Parathyroid adenoma (tissue), 2 donors: ENCODE results near the gene MYO18B.

Experiments used
- H2AFZ ChIP-seq: fragments of 300-600 bp; sonication (generic); one replicate; pipeline ENCODE4 v1.7.0; 2017; ENCODE audit warnings: antibody characterized with exemption, mild to moderate bottlenecking
- H3K27ac ChIP-seq: fragments of 300-600 bp; sonication (generic); one replicate; pipeline ENCODE4 v1.7.0; 2017
- H3K27me3 ChIP-seq: fragments of 300-600 bp; sonication (generic); one replicate; pipeline ENCODE4 v1.7.0; 2017; ENCODE audit warnings: low read length; ENCODE audit not compliant: control insufficient read depth, insufficient read depth
- H3K36me3 ChIP-seq: fragments of 300-600 bp; sonication (generic); one replicate; pipeline ENCODE4 v1.7.0; 2017; ENCODE audit warnings: low read length; ENCODE audit not compliant: control insufficient read depth, insufficient read depth
- H3K4me1 ChIP-seq: fragments of 300-600 bp; sonication (generic); one replicate; pipeline ENCODE4 v1.7.0; 2017; ENCODE audit warnings: control low read depth
- H3K4me2 ChIP-seq: fragments of 300-600 bp; sonication (generic); one replicate; pipeline ENCODE4 v1.7.0; 2017; ENCODE audit warnings: low read length
- H3K4me3 ChIP-seq: fragments of 300-600 bp; sonication (generic); one replicate; pipeline ENCODE4 v1.7.0; 2017; ENCODE audit warnings: low read depth, low read length
- H3K79me2 ChIP-seq: fragments of 300-600 bp; sonication (generic); one replicate; pipeline ENCODE4 v1.7.0; 2017; ENCODE audit warnings: control low read depth
- H3K9ac ChIP-seq: fragments of 300-600 bp; sonication (generic); one replicate; pipeline ENCODE4 v1.7.0; 2017; ENCODE audit warnings: mild to moderate bottlenecking
- H3K9me3 ChIP-seq: fragments of 300-600 bp; sonication (generic); one replicate; pipeline ENCODE4 v1.7.0; 2017; ENCODE audit warnings: low read length; ENCODE audit not compliant: control insufficient read depth
- CTCF ChIP-seq: fragments of 300-600 bp; sonication (generic); IDR thresholded peaks from one replicate; pipeline ENCODE4 v1.7.0; 2017; ENCODE audit warnings: antibody characterized with exemption, mild to moderate bottlenecking
- donor health status: primary hyperparathyroidism.

MYO18B gene

GRCh38 chr22:25786165-25786564 lies 44.2 kb downstream of the MYO18B start:
- Histone ChIP-seq H3K27ac (no peak overlapping the region), H2AFZ (no peak overlapping the region), H3K9ac (no peak overlapping the region), H3K4me3 (no peak overlapping the region), H3K79me2 (no peaks in the 10 kb centered on the region), H3K27me3 (no peaks in the 10 kb centered on the region), H3K9me3 (no peaks in the 10 kb centered on the region), H3K4me1 (no peaks in the 10 kb centered on the region), H3K36me3 (no peaks in the 10 kb centered on the region), H3K4me2 (no peak overlapping the region)
- no peak for TF ChIP-seq CTCF

- Histone ChIP-seq H3K9ac (no peak overlapping the region), H3K36me3 (no peaks in the 10 kb centered on the region), H2AFZ (no peak overlapping the region), H3K27me3 (no peaks in the 10 kb centered on the region), H3K4me2 (no peak overlapping the region), H3K4me3 (no peak overlapping the region), H3K79me2 (no peaks in the 10 kb centered on the region), H3K9me3 (no peaks in the 10 kb centered on the region), H3K4me1 (no peaks in the 10 kb centered on the region), H3K27ac (no peak overlapping the region)
- TF ChIP-seq CTCF = no peak
Observed at GRCh38 chr22:25791556-25791955, 49.6 kb downstream of the MYO18B start.

GRCh38 chr22:25795478-25795877 lies 53.5 kb downstream of the MYO18B start:
- Histone ChIP-seq H3K4me3 (no peak overlapping the region), H3K9me3 (no peaks in the 10 kb centered on the region), H3K4me1 (no peaks in the 10 kb centered on the region), H2AFZ (no peak overlapping the region), H3K27me3 (no peaks in the 10 kb centered on the region), H3K4me2 (no peak overlapping the region), H3K9ac (no peak overlapping the region), H3K27ac (no peak overlapping the region), H3K79me2 (no peaks in the 10 kb centered on the region), H3K36me3 (no peaks in the 10 kb centered on the region)
- no peak for TF ChIP-seq CTCF

- Histone ChIP-seq H3K27ac (no peak overlapping the region), H3K9me3 (no peaks in the 10 kb centered on the region), H3K36me3 (no peaks in the 10 kb centered on the region), H3K4me2 (no peak overlapping the region), H3K9ac (no peak overlapping the region), H2AFZ (no peak overlapping the region), H3K27me3 (no peaks in the 10 kb centered on the region), H3K4me3 (no peak overlapping the region), H3K79me2 (no peaks in the 10 kb centered on the region), H3K4me1 (no peaks in the 10 kb centered on the region)
- TF ChIP-seq CTCF = no peak
Observed at GRCh38 chr22:25797498-25798290, 55.7 kb downstream of the MYO18B start.

- Histone ChIP-seq H3K4me2 (no peak overlapping the region), H3K9me3 (no peaks in the 10 kb centered on the region), H3K27ac (no peak overlapping the region), H3K27me3 (no peaks in the 10 kb centered on the region), H3K79me2 (no peaks in the 10 kb centered on the region), H3K4me3 (no peak overlapping the region), H3K36me3 (no peaks in the 10 kb centered on the region), H3K4me1 (no peaks in the 10 kb centered on the region), H2AFZ (no peak overlapping the region), H3K9ac (no peak overlapping the region)
- no peak for TF ChIP-seq CTCF
Observed at GRCh38 chr22:25800766-25801165, 58.8 kb downstream of the MYO18B start.
